Transverse colon (tissue), 4 donors: ENCODE measurements around the gene BACE2.
"Not testable (repeated sequence)": the region's sequence is repeated elsewhere in the genome, so short reads cannot be mapped to it uniquely, and the experiment has no call there.

Source experiments
- EP300 ChIP-seq: sonication (generic); formaldehyde crosslinking; IDR thresholded peaks from one replicate; pipeline ENCODE4 v1.6.1; 2017; ENCODE audit warnings: antibody characterized with exemption, low read depth
- POLR2A ChIP-seq: fragments of 450-650 bp; IDR thresholded peaks from one replicate; pipeline ENCODE4 v1.6.1; 2016; ENCODE audit warnings: antibody characterized with exemption, mild to moderate bottlenecking, moderate library complexity
- POLR2AphosphoS5 ChIP-seq, 3 donors: sonication (generic); formaldehyde crosslinking; IDR thresholded peaks; one replicate each; pipeline ENCODE4 v1.6.1; 2016; ENCODE audit warnings: antibody characterized with exemption in 3 of 3
- TF ChIP-seq, protein P1 (sequence below), 5 experiments: fragments of 200-600 bp in 3 of 5; fragments of 450-650 bp in 2 of 5; sonication (generic) in 3 of 5; IDR thresholded peaks; 1 replicate in 2 of 5; 2 replicates in 3 of 5; pipeline ENCODE4 v1.5.1; 2016 to 2017; ENCODE audit warnings: antibody characterized with exemption in 5 of 5, inconsistent platforms in 3 of 5, mild to moderate bottlenecking in 2 of 5, moderate library complexity in 1 of 5

DNA sequence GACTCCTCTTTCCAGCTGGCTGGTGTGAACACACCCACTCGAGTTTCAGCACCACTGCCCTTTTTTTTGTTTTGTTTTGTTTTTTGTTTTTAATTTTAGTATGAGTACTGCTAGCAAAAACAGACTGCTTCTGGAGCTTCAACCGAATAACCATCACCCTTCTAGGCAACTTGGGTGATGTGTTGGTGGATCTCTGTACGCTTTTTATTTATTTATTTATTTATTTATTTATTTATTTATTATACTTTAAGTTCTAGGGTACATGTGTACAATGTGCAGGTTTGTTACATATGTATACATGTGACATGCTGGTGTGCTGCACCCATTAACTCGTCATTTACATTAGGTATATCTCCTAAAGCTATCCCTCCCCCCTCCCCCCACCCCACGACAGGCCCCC is 30.7 kb downstream of the BACE2 start:
- TF ChIP-seq, protein P1, sequence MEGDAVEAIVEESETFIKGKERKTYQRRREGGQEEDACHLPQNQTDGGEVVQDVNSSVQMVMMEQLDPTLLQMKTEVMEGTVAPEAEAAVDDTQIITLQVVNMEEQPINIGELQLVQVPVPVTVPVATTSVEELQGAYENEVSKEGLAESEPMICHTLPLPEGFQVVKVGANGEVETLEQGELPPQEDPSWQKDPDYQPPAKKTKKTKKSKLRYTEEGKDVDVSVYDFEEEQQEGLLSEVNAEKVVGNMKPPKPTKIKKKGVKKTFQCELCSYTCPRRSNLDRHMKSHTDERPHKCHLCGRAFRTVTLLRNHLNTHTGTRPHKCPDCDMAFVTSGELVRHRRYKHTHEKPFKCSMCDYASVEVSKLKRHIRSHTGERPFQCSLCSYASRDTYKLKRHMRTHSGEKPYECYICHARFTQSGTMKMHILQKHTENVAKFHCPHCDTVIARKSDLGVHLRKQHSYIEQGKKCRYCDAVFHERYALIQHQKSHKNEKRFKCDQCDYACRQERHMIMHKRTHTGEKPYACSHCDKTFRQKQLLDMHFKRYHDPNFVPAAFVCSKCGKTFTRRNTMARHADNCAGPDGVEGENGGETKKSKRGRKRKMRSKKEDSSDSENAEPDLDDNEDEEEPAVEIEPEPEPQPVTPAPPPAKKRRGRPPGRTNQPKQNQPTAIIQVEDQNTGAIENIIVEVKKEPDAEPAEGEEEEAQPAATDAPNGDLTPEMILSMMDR (IDR thresholded peaks at IDR 0.05), result not testable (repeated sequence)
- TF ChIP-seq POLR2A; EP300; POLR2AphosphoS5 (IDR thresholded peaks at IDR 0.05): not testable (repeated sequence)
